GM21390 (cell line): ENCODE measurements around the gene ECM1.
A peak's percentile ranks its signal among the peaks of the same experiment; 100 is the strongest.

Source experiments
- ATAC-seq: cut with Tn5 transposase; IDR thresholded peaks from one replicate; pipeline ENCODE4 v1.9.1; 2021; ENCODE audit not compliant: unreplicated experiment

The ECM1 gene

DNA sequence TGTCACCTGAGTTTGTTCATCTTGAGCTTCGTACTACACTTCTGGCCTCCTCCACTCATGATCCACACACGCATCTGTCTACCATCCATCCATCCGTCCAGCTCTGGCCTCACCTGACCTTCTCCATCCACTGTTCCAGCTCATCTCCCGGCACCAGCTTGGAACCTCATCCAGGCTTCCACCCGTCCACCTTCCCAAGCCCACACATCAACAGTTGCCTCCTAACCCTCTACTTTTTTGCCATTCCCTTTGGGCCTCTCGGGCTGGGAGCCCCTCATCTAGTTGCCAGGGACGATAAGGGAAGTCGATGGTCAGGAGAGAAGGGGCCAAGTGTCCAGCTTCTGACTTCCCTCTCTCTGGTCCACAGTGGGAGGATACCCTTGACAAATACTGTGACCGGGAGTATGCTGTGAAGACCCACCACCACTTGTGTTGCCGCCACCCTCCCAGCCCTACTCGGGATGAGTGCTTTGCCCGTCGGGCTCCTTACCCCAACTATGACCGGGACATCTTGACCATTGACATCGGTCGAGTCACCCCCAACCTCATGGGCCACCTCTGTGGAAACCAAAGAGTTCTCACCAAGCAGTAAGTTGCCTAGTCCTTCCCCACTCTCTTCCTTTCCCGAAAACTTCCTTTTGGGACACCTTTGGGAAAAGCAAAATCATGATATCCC lies 4.2 kb downstream of the ECM1 start:
- ATAC-seq, result no peak

- ATAC-seq, result no peak
Observed at GRCh38 chr1:150512846-150513245, 4.9 kb downstream of the ECM1 start.

- ATAC-seq, result no peak
Observed at GRCh38 chr1:150513351-150513791, 5.5 kb downstream of the ECM1 start.

DNA sequence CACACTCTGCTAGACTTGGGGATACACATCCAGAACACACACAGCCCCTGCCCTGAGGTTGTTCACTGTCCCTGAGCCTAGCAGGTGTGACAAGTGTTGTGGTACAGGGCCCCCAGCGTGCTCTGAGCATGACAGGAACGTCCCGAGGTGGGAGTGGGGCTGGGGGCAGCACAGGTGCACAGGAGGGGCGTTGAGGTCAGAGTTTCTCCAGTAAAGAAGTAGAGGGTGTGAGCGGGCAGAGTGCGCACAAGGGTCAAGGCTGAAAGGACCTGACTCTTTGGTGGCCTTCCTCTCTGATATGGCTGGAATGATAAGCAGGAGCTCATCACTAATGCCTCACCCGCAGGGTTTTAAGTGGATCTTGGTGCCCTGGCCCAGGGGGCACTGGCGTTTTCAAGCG lies 6.4 kb downstream of the ECM1 start:
- no peak for ATAC-seq

- ATAC-seq, result no peak
Observed at GRCh38 chr1:150514913-150515327, 7.0 kb downstream of the ECM1 start.

- ATAC-seq, result peak; percentile 94
Observed at GRCh38 chr1:150515328-150516049, 7.6 kb downstream of the ECM1 start, which contains the start of gene FALEC. Gene FALEC (plus strand): TSS chr1:150515752.

DNA sequence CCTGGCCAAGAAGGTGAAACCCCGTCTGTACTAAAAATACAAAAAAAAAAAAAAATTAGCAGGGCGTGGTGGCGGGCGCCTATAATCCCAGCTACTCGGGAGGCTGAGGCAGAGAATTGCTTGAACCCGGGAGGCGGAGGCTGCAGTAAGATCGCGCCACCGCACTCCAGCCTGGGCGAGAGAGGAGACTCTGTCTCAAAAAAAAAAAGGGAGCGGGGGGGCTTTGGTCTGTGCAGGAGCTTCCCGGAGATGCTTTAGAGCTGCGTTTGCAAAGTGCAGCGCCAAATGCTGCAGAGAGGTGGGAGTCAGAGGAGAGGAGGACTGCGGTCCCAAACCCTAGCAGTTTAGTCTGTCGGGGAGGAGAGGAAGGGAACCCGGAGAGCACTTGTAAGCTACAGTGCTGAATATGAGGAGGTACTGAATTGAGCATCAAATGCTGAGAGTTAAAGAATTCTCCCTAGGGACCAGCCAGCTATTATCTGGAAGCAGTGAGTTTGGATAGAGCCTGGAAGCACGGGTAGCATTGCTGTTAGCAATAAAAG lies 8.2 kb downstream of the ECM1 start:
- no peak for ATAC-seq

DNA sequence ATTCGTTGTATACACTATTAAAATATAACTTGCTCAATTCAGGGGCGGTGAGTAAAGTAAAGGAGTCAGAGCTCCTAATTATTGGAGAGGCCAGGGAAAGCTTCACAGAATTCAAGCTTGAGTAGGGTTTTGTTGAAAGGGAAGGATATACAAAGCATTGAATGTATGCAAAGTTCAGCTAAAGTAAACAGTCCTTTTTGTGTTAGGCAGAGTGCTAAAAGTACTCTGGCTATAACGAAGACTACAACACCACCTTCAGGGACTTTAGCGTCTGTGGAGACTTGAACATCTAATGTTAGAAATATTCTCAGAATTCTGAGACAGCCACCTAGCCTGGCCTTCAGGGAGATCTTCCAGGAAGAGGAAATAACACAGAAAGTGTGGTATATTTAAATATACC lies 8.7 kb downstream of the ECM1 start:
- no peak for ATAC-seq

GRCh38 chr1:150521196-150521968 lies 13.5 kb downstream of the ECM1 start:
- no peak for ATAC-seq

- no peak for ATAC-seq
Observed at GRCh38 chr1:150525348-150525747, 17.4 kb downstream of the ECM1 start.

DNA sequence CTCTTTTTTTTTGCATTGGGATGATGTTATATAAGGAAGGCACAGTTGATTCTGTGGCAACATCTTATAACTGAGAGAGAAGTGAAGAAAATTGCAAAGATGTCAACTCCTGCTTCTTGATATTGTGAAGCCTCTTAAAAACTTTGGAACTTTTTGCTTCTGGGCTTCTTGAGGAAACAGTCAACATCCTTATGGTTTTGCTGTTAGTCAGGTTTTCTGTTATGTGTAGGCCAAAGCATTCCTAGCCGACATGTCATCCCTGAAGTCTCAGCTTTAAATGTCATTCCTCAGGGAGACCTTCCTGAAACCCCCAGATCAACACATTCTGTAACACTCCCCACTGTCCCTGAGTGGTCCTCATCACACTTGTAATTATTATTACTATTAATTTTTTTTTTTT lies 20.3 kb downstream of the ECM1 start:
- ATAC-seq, result no peak

GRCh38 chr1:150529017-150529416 lies 21.1 kb downstream of the ECM1 start:
- ATAC-seq, result no peak

DNA sequence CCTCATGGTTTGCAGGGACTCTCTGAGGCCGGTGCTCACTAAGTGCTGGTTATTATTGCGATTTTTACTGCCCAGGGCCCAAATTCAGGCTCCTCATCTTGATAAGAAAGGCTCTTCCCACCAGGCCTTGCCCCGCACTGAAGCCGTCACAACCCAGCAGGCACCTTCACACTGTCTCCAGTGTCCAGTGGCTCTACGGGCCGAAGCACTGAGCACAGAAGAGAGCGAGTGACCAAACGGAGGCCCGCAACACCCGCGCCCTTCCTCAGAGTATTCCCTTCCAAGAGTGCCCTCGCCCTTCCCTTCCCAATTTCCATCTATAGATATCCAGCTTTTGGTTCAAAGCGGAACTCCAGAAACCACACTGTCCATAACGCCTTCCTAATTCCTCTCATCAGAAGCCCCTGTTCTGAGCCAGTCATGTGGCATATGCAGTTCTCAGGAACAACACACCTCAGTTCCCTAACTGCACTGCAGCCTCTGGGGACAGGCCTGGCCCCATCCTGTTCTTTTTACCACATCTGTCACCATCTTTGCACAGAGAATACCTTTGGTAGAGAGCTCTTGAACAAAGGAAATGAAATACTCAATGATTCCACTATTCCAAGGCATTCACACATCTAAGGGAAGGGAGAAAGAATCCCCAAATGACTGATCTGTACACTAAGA lies 22.7 kb downstream of the ECM1 start:
- ATAC-seq, result no peak

GRCh38 chr1:150532860-150533259 lies 25.0 kb downstream of the ECM1 start:
- ATAC-seq, result no peak

DNA sequence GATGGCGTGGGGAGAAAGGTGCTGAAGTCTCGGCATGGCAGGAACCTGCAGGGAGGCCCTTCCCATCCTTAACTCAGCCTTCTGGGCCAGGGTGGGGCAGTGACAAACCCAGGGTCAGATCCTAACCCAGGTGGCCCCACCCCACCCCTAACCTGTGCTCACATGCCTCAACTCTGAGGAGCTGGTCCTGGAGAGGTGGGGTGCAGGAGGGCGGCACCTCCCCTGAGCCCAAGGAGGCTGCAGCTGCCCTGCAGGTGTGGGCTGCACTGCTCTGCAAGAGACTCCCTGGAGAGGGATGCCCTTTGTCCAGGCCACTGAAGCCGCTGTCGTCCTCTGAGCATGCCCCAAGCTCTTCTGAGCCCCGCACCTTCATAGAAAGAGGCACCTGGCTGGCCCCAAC lies 26.1 kb downstream of the ECM1 start:
- ATAC-seq, result no peak

DNA sequence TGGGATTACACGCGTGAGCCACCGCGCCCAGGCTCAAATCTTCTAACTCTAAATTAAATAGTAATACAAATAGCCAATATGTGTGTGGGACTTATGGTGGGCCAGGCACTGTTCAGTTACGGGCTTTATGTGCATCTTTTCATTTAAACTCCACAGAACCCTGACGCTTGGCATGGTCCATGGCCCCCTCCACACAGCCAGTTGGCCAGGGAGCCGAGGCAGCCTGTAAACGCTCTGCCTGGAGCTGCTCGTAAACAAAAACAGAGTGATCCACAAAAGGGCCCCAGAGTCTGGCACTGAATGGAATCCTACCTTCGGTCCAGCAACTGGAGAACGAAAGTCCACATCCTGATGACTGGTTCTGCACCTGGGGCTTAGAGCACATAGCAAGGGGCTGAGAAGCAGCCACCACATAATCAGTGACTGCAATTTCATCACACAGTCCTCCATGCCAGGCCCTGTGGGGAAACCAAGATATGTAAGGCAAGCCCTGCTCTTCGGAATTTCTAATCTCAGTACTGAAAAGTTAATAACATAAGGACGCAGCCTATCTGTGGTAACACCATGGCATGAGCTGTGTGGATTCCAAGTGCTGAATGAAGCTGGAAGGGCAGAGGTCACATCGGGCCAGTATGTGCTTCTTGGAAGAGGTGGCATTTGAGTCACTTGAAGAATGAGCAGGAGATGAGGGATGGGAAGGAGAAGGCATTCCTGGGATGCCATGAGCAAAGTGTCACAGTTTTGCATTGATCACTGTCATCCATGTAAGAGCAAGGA lies 27.8 kb downstream of the ECM1 start:
- ATAC-seq, result no peak

GRCh38 chr1:150536836-150537731 lies 29.2 kb downstream of the ECM1 start:
- no peak for ATAC-seq

DNA sequence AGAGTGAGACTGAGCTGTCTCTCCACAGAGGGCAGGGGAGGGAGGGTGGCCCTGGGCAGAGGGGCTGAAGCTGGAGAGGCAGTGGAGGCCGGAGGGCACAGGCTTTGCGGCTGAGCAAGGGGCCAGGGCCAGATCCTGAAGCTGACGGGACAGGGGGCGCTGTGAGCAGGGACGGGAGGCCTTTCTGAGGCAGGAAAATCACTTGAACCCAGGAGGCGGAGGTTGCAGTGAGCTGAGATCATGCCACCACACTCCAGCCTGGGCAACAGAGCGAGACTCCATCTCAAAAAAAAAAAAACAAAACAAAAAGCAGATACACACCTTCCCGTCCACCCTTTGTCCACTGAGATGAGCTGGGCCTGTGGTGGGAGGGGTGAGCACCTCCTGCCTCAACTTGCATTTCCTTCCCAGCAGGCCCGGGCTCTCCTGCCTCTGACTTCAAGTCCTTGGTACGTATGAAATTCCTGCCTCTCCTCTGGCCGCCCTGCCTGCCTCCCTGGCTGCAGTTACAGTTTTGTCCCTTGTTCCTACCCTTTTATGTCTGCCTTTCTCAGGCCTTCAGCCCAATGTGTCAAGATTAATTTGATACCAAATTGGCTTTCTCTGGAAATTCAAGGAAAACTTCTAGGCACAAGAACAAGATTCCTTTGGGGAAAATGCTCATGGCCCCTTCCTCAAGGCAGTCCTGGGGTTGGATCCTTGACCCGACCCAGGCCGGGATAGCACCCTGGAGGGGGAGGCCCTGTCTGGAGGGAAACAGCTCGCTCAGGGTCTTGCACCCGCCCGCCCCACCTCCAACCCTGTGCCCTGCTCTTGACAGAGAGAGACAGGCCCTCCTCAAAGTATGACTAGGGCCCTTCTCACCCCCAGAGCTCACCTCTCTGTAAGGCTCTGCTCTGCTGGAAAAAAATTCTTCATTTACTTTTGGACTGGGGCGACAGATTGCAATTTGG lies 30.1 kb downstream of the ECM1 start:
- ATAC-seq, result no peak
